Mucosa of stomach (tissue), 1 donor: ENCODE measurements around the gene ARHGAP29.
A peak's percentile ranks its signal among the peaks of the same experiment; 100 is the strongest.

Source experiments
- H3K27me3 ChIP-seq: one replicate; pipeline ENCODE4 v1.7.0; 2013; ENCODE audit warnings: mild to moderate bottlenecking, low read length; ENCODE audit not compliant: control insufficient read depth, insufficient read depth
- H3K36me3 ChIP-seq: one replicate; pipeline ENCODE4 v1.7.0; 2013; ENCODE audit warnings: low read length; ENCODE audit not compliant: control insufficient read depth, insufficient read depth
- H3K4me1 ChIP-seq: one replicate; pipeline ENCODE4 v1.7.0; 2013; ENCODE audit warnings: mild to moderate bottlenecking, low read length; ENCODE audit not compliant: control insufficient read depth, insufficient read depth
- H3K4me3 ChIP-seq: one replicate; pipeline ENCODE4 v1.7.0; 2013; ENCODE audit warnings: low read length
- H3K9ac ChIP-seq: one replicate; pipeline ENCODE4 v1.7.0; 2013; ENCODE audit warnings: mild to moderate bottlenecking, low read length, moderate library complexity
- H3K9me3 ChIP-seq: one replicate; pipeline ENCODE4 v1.7.0; 2013; ENCODE audit warnings: mild to moderate bottlenecking, low read length, moderate library complexity; ENCODE audit not compliant: control insufficient read depth
- donor health status: Pancreatic carcinoma.

Gene ARHGAP29

DNA sequence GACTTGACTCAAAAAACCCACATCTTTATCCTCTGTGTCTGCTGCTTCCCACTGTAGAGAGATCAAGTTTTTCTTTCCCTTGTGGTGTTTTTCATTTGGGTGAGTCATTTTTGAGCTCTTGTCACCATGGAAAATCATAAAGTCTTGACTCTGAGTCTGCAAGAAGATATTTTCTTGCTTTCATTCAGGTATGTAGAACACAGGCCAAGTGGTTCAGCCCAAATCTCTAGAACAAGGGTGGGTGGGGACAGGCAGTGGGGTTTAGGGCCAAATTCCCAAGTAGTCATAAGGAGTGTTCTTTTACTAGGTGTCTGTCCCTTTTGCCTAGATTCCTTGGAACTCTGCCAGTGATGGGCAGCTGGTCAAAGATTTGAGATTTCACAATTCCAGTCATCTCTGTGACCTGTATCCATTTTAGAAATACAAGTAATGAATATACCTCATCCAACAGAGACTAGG, 21.5 kb upstream of the ARHGAP29 start:
- Histone ChIP-seq H3K27me3 (no peaks in the 10 kb centered on the region), H3K4me1 (peaks cover 31% of the 10 kb centered on the region), H3K9me3 (no peaks in the 10 kb centered on the region), H3K4me3 (no peak overlapping the region), H3K9ac (no peak overlapping the region), H3K36me3 (no peaks in the 10 kb centered on the region)

DNA sequence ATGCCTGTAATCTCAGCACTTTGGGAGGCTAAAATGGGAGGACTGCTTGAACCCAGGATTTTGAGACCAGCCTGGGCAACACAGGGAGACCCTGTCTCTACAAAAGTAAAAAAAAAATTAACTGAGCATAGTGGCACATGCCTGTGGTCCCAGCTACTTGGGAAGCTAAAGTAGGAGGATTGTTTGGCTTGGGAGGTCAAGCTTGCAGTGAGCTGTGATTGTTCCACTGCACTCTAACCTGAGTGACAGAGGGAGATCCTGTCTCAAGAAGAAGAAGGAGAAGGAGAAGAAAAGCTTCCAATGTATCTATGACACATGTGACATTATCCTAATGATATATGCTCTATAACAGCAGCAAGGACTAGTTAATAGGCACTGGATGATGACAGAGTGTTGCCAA, 20.1 kb upstream of the ARHGAP29 start:
- H3K4me1 ChIP-seq = peaks cover 32% of the 10 kb centered on the region
- H3K27me3 ChIP-seq = no peaks in the 10 kb centered on the region
- no peak overlapping the region for H3K9ac ChIP-seq
- no peak overlapping the region for H3K4me3 ChIP-seq
- no peaks in the 10 kb centered on the region for H3K9me3 ChIP-seq
- no peaks in the 10 kb centered on the region for H3K36me3 ChIP-seq

- no peaks in the 10 kb centered on the region for H3K36me3 ChIP-seq
Measured at GRCh38 chr1:94255476-94255875, 18.1 kb upstream of the ARHGAP29 start.

DNA sequence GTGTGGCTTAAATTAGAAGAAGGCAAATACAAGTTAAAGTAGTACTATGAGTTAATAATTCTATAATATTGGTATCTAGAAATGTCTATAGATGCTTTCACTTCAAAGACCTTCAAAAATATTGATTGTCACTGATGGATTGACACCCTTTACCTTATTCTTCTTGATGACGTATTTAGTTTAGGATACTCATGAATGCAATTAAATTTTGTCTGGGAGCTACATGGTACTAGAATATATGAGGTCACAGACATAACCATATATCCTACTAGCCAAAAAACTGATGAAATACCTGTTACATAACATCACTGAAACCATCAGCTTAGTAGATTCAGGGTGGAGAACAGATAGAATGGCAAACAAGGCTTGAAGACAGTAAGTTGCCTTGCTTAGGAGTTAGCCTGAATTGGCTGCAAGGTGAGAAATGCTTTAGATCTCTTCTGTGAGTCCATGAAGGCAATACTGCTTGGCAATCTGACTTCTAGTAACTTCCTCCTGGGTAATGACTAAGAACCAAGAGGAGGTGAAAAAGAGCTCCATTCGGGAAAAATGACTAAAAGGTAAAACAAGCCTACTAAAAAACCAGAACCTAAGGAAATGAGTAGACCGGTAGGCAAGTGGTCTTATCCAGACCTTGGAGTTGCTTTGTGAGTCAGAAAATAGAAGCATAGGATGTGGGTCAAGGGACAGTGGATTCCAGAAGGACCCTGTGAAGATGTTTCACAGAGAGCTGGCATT, 16.9 kb upstream of the ARHGAP29 start:
- Histone ChIP-seq H3K9ac (no peak overlapping the region), H3K9me3 (no peaks in the 10 kb centered on the region), H3K4me1 (peaks cover 45% of the 10 kb centered on the region), H3K27me3 (no peaks in the 10 kb centered on the region), H3K36me3 (no peaks in the 10 kb centered on the region), H3K4me3 (no peak overlapping the region)

More at GRCh38 chr1:94255476-94255875, 18.1 kb upstream of the ARHGAP29 start:
- Histone ChIP-seq H3K4me1 (peaks cover 37% of the 10 kb centered on the region), H3K9ac (no peak overlapping the region), H3K27me3 (no peaks in the 10 kb centered on the region), H3K4me3 (no peak overlapping the region), H3K9me3 (no peaks in the 10 kb centered on the region)

DNA sequence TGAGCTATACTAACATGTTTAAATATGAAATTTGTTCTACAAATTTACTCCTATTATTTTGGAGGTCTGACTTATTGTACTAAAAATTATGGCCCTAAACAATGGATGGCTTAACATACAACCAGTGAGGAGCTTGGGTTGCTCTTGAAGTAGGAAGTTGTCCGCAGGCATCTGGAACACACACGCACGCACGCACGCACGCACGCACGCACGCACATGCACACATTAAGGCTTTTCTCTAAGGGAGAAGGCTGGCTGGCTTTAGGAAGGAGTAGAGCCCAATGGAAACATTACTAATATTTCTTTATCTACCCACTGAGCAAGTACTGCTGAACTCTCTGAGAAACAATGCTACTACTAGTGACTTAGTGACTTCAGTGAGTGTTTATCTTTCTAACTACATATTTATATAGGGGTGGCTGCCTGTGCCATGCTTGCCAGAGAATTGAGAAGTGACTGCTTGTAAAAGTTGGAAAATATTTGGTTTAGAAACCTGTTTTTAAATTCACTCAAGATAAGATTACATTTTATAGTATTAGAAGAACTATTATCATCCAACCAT, 16.2 kb upstream of the ARHGAP29 start:
- Histone ChIP-seq H3K36me3 (no peaks in the 10 kb centered on the region), H3K4me3 (no peak overlapping the region), H3K9me3 (no peaks in the 10 kb centered on the region), H3K27me3 (no peaks in the 10 kb centered on the region), H3K9ac (no peak overlapping the region), H3K4me1 (peaks cover 38% of the 10 kb centered on the region)

DNA sequence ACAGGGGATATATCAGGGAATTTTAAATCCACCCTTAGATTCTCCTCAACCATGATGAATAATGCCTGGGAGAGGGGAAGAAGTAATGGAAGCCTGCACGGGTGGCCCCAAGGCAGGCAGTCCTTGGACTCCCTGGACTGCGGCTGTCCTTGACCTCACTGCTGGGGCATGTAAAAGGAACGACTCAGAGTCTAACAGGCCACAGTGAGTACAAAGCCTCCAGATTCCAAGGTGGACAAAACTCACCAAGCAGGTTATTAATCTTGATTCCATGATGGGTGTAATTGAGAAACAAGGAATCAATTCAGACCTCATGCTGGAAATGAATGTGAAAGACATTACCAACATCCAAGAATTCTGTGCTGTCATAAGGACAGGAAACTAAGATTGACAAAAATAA, 13.0 kb upstream of the ARHGAP29 start:
- Histone ChIP-seq H3K27me3 (peaks cover 9% of the 10 kb centered on the region), H3K4me3 (no peak overlapping the region), H3K36me3 (no peaks in the 10 kb centered on the region), H3K9ac (no peak overlapping the region), H3K9me3 (no peaks in the 10 kb centered on the region), H3K4me1 (peaks cover 32% of the 10 kb centered on the region)

DNA sequence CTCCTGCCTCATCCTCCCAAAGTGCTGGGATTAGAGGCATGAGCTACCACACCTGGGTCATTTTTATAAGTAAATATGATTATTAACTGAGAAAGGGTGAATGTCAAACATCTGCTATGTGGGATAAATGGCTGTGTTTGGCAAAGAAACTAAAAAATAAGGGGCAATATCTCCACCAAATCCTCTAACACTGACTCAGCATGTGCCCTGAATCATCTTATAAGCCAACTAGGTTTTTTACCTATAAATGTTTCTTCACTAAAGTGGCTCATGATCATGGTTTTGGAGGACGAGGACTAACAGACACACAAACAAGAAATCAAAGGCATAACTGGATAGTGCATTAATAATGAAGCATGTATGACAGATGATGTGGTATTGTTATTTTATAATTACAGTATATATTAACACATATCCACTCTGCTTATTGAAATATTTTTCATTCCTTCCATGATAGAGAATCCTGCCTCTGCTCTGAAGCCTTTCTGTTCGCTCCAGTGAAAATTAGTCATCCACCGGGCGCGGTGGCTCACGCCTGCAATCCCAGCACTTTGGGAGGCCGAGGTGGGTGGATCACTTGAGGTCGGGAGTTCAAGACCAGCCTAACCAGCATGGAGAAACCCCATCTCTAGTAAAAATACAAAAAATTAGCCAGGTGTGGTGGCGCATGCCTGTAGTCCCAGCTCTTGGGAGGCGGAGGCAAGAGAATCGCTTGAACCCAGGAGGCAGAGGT, 11.7 kb upstream of the ARHGAP29 start:
- no peak overlapping the region for H3K4me3 ChIP-seq
- peaks cover 9% of the 10 kb centered on the region for H3K27me3 ChIP-seq
- no peak overlapping the region for H3K9ac ChIP-seq
- H3K9me3 ChIP-seq = no peaks in the 10 kb centered on the region
- no peaks in the 10 kb centered on the region for H3K36me3 ChIP-seq
- peaks cover 20% of the 10 kb centered on the region for H3K4me1 ChIP-seq

- no peaks in the 10 kb centered on the region for H3K9me3 ChIP-seq
- peaks cover 18% of the 10 kb centered on the region for H3K4me1 ChIP-seq
- peak overlapping the region; percentile 38 for H3K4me3 ChIP-seq
- H3K27me3 ChIP-seq = peaks cover 9% of the 10 kb centered on the region
- no peaks in the 10 kb centered on the region for H3K36me3 ChIP-seq
- H3K9ac ChIP-seq = peak overlapping the region; percentile 67
Measured at GRCh38 chr1:94247138-94248094, 10.0 kb upstream of the ARHGAP29 start.

GRCh38 chr1:94246692-94247137, 9.3 kb upstream of the ARHGAP29 start:
- peak overlapping the region; percentile 67 for H3K9ac ChIP-seq
- H3K27me3 ChIP-seq = peaks cover 9% of the 10 kb centered on the region
- no peaks in the 10 kb centered on the region for H3K36me3 ChIP-seq
- peak overlapping the region; percentile 38 for H3K4me3 ChIP-seq
- H3K9me3 ChIP-seq = no peaks in the 10 kb centered on the region
- H3K4me1 ChIP-seq = peaks cover 14% of the 10 kb centered on the region

GRCh38 chr1:94245747-94246438, 8.5 kb upstream of the ARHGAP29 start:
- peaks cover 9% of the 10 kb centered on the region for H3K27me3 ChIP-seq
- H3K36me3 ChIP-seq = no peaks in the 10 kb centered on the region
- no peak overlapping the region for H3K4me3 ChIP-seq
- no peaks in the 10 kb centered on the region for H3K9me3 ChIP-seq
- H3K4me1 ChIP-seq = peaks cover 14% of the 10 kb centered on the region
- H3K9ac ChIP-seq = no peak overlapping the region

DNA sequence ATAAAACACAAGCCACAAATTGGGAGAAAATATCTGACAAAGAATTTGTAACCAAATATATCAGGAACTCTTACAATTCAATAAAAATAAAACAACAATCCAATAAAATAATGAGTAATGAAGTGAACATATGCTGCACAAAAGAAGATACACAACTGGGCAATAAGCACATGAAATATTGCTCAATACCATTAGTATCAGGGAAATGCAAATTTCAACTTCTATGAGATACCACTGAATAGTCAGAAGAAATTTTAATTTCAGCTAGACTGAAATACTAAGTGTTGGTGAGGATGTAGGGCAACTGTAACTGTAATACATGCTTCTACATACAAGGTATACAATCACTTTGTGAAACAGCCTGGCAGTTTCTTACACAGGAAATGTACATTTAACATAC, 7.4 kb upstream of the ARHGAP29 start:
- Histone ChIP-seq H3K9ac (no peak overlapping the region), H3K4me3 (no peak overlapping the region), H3K36me3 (no peaks in the 10 kb centered on the region), H3K27me3 (peaks cover 9% of the 10 kb centered on the region), H3K4me1 (peaks cover 6% of the 10 kb centered on the region), H3K9me3 (no peaks in the 10 kb centered on the region)
